ENCODE data around the gene GLT6D1.

- TF ChIP-seq POLR2A (IDR thresholded peaks at IDR 0.05; ENCODE audit: low read length) (no peak), GATA1 (IDR thresholded peaks at IDR 0.05; ENCODE audit: low read depth, low read length) (no peak)
These were observed 40.7 kb upstream of the GLT6D1 start for GRCh38 chr9:135680056-135680455.
